SKM-1 treated with dmso at 0.1 percent for 144 hours (cell line): ENCODE measurements around the gene CLEC1A.
A peak's percentile ranks its signal among the peaks of the same experiment; 100 is the strongest.

Experiments used
- DNase-seq: peaks from one replicate; lab custom pipeline; 2025; ENCODE audit not compliant: unreplicated experiment; lab: John Stamatoyannopoulos, UW

CLEC1A gene

GRCh38 chr12:10101648-10102220, 2.9 kb upstream of the CLEC1A start:
- no peak for DNase-seq

- no peak for DNase-seq
Measured at GRCh38 chr12:10101042-10101579, 2.3 kb upstream of the CLEC1A start.

GRCh38 chr12:10097521-10097920, 1.3 kb downstream of the CLEC1A start:
- no peak for DNase-seq

GRCh38 chr12:10095971-10096370, 2.8 kb downstream of the CLEC1A start:
- DNase-seq: no peak

GRCh38 chr12:10094646-10095395, 4.0 kb downstream of the CLEC1A start:
- no peak for DNase-seq

GRCh38 chr12:10088955-10089900, 9.6 kb downstream of the CLEC1A start:
- DNase-seq: no peak

- no peak for DNase-seq
Measured at GRCh38 chr12:10088031-10088430, 10.8 kb downstream of the CLEC1A start.

GRCh38 chr12:10086387-10086786, 12.4 kb downstream of the CLEC1A start:
- no peak for DNase-seq

- DNase-seq: no peak
Measured at GRCh38 chr12:10084733-10085132, 14.1 kb downstream of the CLEC1A start.

- no peak for DNase-seq
Measured at GRCh38 chr12:10082117-10082874, 16.5 kb downstream of the CLEC1A start.

- DNase-seq: no peak
Measured at GRCh38 chr12:10075451-10075850, 23.3 kb downstream of the CLEC1A start.

GRCh38 chr12:10073261-10073660, 25.5 kb downstream of the CLEC1A start:
- no peak for DNase-seq

- DNase-seq: no peak
Measured at GRCh38 chr12:10072131-10072530, 26.7 kb downstream of the CLEC1A start.

- no peak for DNase-seq
Measured at GRCh38 chr12:10070380-10070779, 28.4 kb downstream of the CLEC1A start.

- DNase-seq: no peak
Measured at GRCh38 chr12:10069976-10070375, 28.8 kb downstream of the CLEC1A start.

GRCh38 chr12:10069099-10069498, 29.7 kb downstream of the CLEC1A start:
- DNase-seq: peak; percentile 42

GRCh38 chr12:10068644-10069043, 30.1 kb downstream of the CLEC1A start:
- peak; percentile 72 for DNase-seq

- no peak for DNase-seq
Measured at GRCh38 chr12:10067942-10068341, 30.8 kb downstream of the CLEC1A start.

GRCh38 chr12:10067264-10067663, 31.5 kb downstream of the CLEC1A start:
- DNase-seq: no peak

- no peak for DNase-seq
Measured at GRCh38 chr12:10065241-10065640, 33.5 kb downstream of the CLEC1A start.

- DNase-seq: no peak
Measured at GRCh38 chr12:10058387-10058786, 40.4 kb downstream of the CLEC1A start.
